ENCODE data around the gene HELZ. TPM values are rescaled to one million over a fixed set of nuclear protein-coding genes. Genes with fewer than 3 reads are reported as not detected.
"Not testable (repeated sequence)": the region's sequence is repeated elsewhere in the genome, so short reads cannot be mapped to it uniquely, and the experiment has no call there.

Gene HELZ
- total RNA-seq, 1 donor from 2014 or later = 63.5 TPM

GRCh38 chr17:67289181-67289876 is 44.3 kb upstream of the HELZ start:
- Mint-ChIP-seq H3K4me3 (ENCODE audit: unreplicated experiment) (peak overlapping the region; percentile 36), H3K4me1 (ENCODE audit: unreplicated experiment) (peaks cover 27% of the 10 kb centered on the region), H3K27ac (ENCODE audit: unreplicated experiment) (peak overlapping the region; percentile 68), H3K9me3 (ENCODE audit: unreplicated experiment) (no peaks in the 10 kb centered on the region), H3K36me3 (ENCODE audit: unreplicated experiment) (no peaks in the 10 kb centered on the region), H3K27me3 (ENCODE audit: unreplicated experiment) (no peaks in the 10 kb centered on the region)
- DNase-seq (ENCODE audit: extremely low spot score, unreplicated experiment) = no peak
- TF ChIP-seq CTCF (IDR thresholded peaks at IDR 0.05) = no peak

- H3K4me3 Mint-ChIP-seq (ENCODE audit: unreplicated experiment); H3K27ac Mint-ChIP-seq (ENCODE audit: unreplicated experiment); DNase-seq (ENCODE audit: extremely low spot score, unreplicated experiment); H3K9me3 Mint-ChIP-seq (ENCODE audit: unreplicated experiment); H3K36me3 Mint-ChIP-seq (ENCODE audit: unreplicated experiment); H3K27me3 Mint-ChIP-seq (ENCODE audit: unreplicated experiment): not testable (repeated sequence)
- peaks cover 26% of the 10 kb centered on the region for H3K4me1 Mint-ChIP-seq (ENCODE audit: unreplicated experiment)
These were observed 41.8 kb upstream of the HELZ start for GRCh38 chr17:67286826-67287225.

GRCh38 chr17:67285360-67285759 is 40.4 kb upstream of the HELZ start:
- no peaks in the 10 kb centered on the region for H3K9me3 Mint-ChIP-seq (ENCODE audit: unreplicated experiment)
- no peak overlapping the region for H3K4me3 Mint-ChIP-seq (ENCODE audit: unreplicated experiment)
- no peaks in the 10 kb centered on the region for H3K36me3 Mint-ChIP-seq (ENCODE audit: unreplicated experiment)
- no peak for DNase-seq (ENCODE audit: extremely low spot score, unreplicated experiment)
- no peak for TF ChIP-seq CTCF (IDR thresholded peaks at IDR 0.05)
- H3K27ac Mint-ChIP-seq (ENCODE audit: unreplicated experiment) = no peak overlapping the region
- peaks cover 30% of the 10 kb centered on the region for H3K4me1 Mint-ChIP-seq (ENCODE audit: unreplicated experiment)
- no peaks in the 10 kb centered on the region for H3K27me3 Mint-ChIP-seq (ENCODE audit: unreplicated experiment)

GRCh38 chr17:67283731-67284516 is 38.9 kb upstream of the HELZ start:
- H3K27ac Mint-ChIP-seq (ENCODE audit: unreplicated experiment) = no peak overlapping the region
- H3K4me1 Mint-ChIP-seq (ENCODE audit: unreplicated experiment) = peaks cover 20% of the 10 kb centered on the region
- no peaks in the 10 kb centered on the region for H3K27me3 Mint-ChIP-seq (ENCODE audit: unreplicated experiment)
- no peaks in the 10 kb centered on the region for H3K9me3 Mint-ChIP-seq (ENCODE audit: unreplicated experiment)
- no peak overlapping the region for H3K4me3 Mint-ChIP-seq (ENCODE audit: unreplicated experiment)
- no peak for DNase-seq (ENCODE audit: extremely low spot score, unreplicated experiment)
- TF ChIP-seq CTCF (IDR thresholded peaks at IDR 0.05) = no peak
- H3K36me3 Mint-ChIP-seq (ENCODE audit: unreplicated experiment) = no peaks in the 10 kb centered on the region

GRCh38 chr17:67281743-67282142 is 36.7 kb upstream of the HELZ start:
- Mint-ChIP-seq H3K4me3 (ENCODE audit: unreplicated experiment) (no peak overlapping the region), H3K27ac (ENCODE audit: unreplicated experiment) (no peak overlapping the region), H3K9me3 (ENCODE audit: unreplicated experiment) (no peaks in the 10 kb centered on the region), H3K36me3 (ENCODE audit: unreplicated experiment) (no peaks in the 10 kb centered on the region), H3K4me1 (ENCODE audit: unreplicated experiment) (peaks cover 17% of the 10 kb centered on the region), H3K27me3 (ENCODE audit: unreplicated experiment) (no peaks in the 10 kb centered on the region)
- DNase-seq (ENCODE audit: extremely low spot score, unreplicated experiment) = no peak
- no peak for TF ChIP-seq CTCF (IDR thresholded peaks at IDR 0.05)

All from osteocyte (in vitro differentiated cells).